Activated CD4-positive, CD25-positive, alpha-beta regulatory T cell treated with anti-CD3 and anti-CD28 coated beads, Interleukin-2, amount 50 U/mL, for 16 hours (primary cell): ENCODE data around the gene THEMIS2.
"Not testable (repeated sequence)": the region's sequence is repeated elsewhere in the genome, so short reads cannot be mapped to it uniquely, and the experiment has no call there.

ENCODE experiments used
- DNase-seq: peaks from one replicate; pipeline ENCODE4 v3.0.0-alpha.2; 2020; ENCODE audit warnings: low read depth, low spot score

THEMIS2 gene

GRCh38 chr1:27862671-27863537 lies 9.4 kb upstream of the THEMIS2 start:
- no peak for DNase-seq

- DNase-seq: no peak
These were observed 8.8 kb upstream of the THEMIS2 start for GRCh38 chr1:27863538-27863915.

GRCh38 chr1:27864264-27864895 lies 8.0 kb upstream of the THEMIS2 start:
- no peak for DNase-seq

GRCh38 chr1:27865821-27866220 lies 6.5 kb upstream of the THEMIS2 start:
- DNase-seq: no peak

GRCh38 chr1:27868556-27868931 lies 3.8 kb upstream of the THEMIS2 start:
- no peak for DNase-seq

GRCh38 chr1:27868932-27869718 lies 3.2 kb upstream of the THEMIS2 start:
- peak; percentile 34 for DNase-seq

- DNase-seq: no peak
These were observed 2.6 kb upstream of the THEMIS2 start for GRCh38 chr1:27869719-27870085.

- DNase-seq: not testable (repeated sequence)
These were observed 1.3 kb upstream of the THEMIS2 start for GRCh38 chr1:27871076-27871475.

GRCh38 chr1:27872802-27873551 lies 633 bp downstream of the THEMIS2 start:
- DNase-seq: no peak

- DNase-seq: no peak
These were observed 1.5 kb downstream of the THEMIS2 start for GRCh38 chr1:27873671-27874384.

GRCh38 chr1:27876341-27877114 lies 4.2 kb downstream of the THEMIS2 start:
- no peak for DNase-seq

- no peak for DNase-seq
These were observed 4.7 kb downstream of the THEMIS2 start for GRCh38 chr1:27877115-27877416.

GRCh38 chr1:27878039-27878438 lies 5.7 kb downstream of the THEMIS2 start:
- DNase-seq: no peak

GRCh38 chr1:27878787-27879335 lies 6.5 kb downstream of the THEMIS2 start:
- no peak for DNase-seq

- no peak for DNase-seq
These were observed 7.2 kb downstream of the THEMIS2 start for GRCh38 chr1:27879374-27880082.

- no peak for DNase-seq
These were observed 10.2 kb downstream of the THEMIS2 start for GRCh38 chr1:27882543-27882903.

GRCh38 chr1:27883536-27883935 lies 11.2 kb downstream of the THEMIS2 start:
- DNase-seq: no peak

GRCh38 chr1:27884006-27884954 lies 11.9 kb downstream of the THEMIS2 start:
- DNase-seq: no peak
